IMR-90 (cell line): ENCODE data around the gene WDR54. TPM values are rescaled to one million over a fixed set of nuclear protein-coding genes. Genes with fewer than 3 reads are reported as not detected.

Source experiments
- ATAC-seq: fragments of 200-7000 bp; cut with Tn5 transposase; 2 replicates; pipeline ENCODE4 v1.9.1; 2020; ENCODE audit warnings: low read depth, mild to moderate bottlenecking, moderate library complexity
- BruUV-seq: library from RNA; stranded (reverse); fragments of 400-500 nt; replicated peaks from 2 replicates; lab custom pipeline; 2021; lab: Mats Ljungman, UMichigan
- CTCF ChIA-PET: fragments of 300-600 bp; formaldehyde crosslinking; extraction: SDS; loops from one replicate; lab custom pipeline; 2021; ENCODE audit warnings: antibody characterized with exemption; lab: Yijun Ruan, JAX
- POLR2A ChIA-PET: fragments of 300-600 bp; sonication (Branson Sonifier 250); formaldehyde crosslinking; loops from one replicate; lab custom pipeline; 2022; ENCODE audit warnings: antibody characterized with exemption; ENCODE audit not compliant: unreplicated experiment; lab: Charles Lee
- DNase-seq: peaks from one replicate; pipeline ENCODE4 v3.0.0; 2013
- H2AFZ ChIP-seq: replicated peaks from 2 replicates; pipeline ENCODE3; 2013; ENCODE audit warnings: low read length, mild to moderate bottlenecking; ENCODE audit not compliant: poor library complexity
- H2AK5ac ChIP-seq: 2 replicates; pipeline ENCODE4 v1.6.1; 2013; ENCODE audit warnings: low read depth, low read length, inconsistent platforms
- H2AK9ac ChIP-seq: replicated peaks from 2 replicates; pipeline ENCODE3; 2013; ENCODE audit warnings: mild to moderate bottlenecking, low read depth, low read length, moderate library complexity; ENCODE audit not compliant: poor library complexity
- H2BK120ac ChIP-seq: 2 replicates; pipeline ENCODE4 v1.6.1; 2013; ENCODE audit warnings: low read depth, low read length, inconsistent platforms
- H2BK15ac ChIP-seq: 3 replicates; pipeline ENCODE4 v1.6.1; 2013; ENCODE audit warnings: low read depth, low read length, inconsistent platforms
- H2BK20ac ChIP-seq: 2 replicates; pipeline ENCODE4 v1.6.1; 2013; ENCODE audit warnings: low read depth, mild to moderate bottlenecking, inconsistent platforms, low read length, moderate library complexity
- H2BK5ac ChIP-seq: 2 replicates; pipeline ENCODE4 v1.6.1; 2013; ENCODE audit warnings: mild to moderate bottlenecking, low read depth, low read length, inconsistent platforms; ENCODE audit not compliant: poor library complexity, severe bottlenecking
- H3K14ac ChIP-seq: replicated peaks from 2 replicates; pipeline ENCODE4 v1.6.1; 2013; ENCODE audit warnings: low read depth, low read length, inconsistent platforms
- H3K18ac ChIP-seq: 2 replicates; pipeline ENCODE4 v1.6.1; 2013; ENCODE audit warnings: low read depth, low read length, control low read depth
- H3K23ac ChIP-seq: 2 replicates; pipeline ENCODE4 v1.6.1; 2013; ENCODE audit warnings: low read depth, low read length, inconsistent platforms
- H3K27ac ChIP-seq: 2 replicates; pipeline ENCODE4 v1.5.1; 2013; ENCODE audit warnings: mild to moderate bottlenecking, control low read depth, low read length; ENCODE audit not compliant: insufficient read depth
- H3K27me3 ChIP-seq: 2 replicates; pipeline ENCODE4 v1.6.1; 2013; ENCODE audit warnings: low read length; ENCODE audit not compliant: control insufficient read depth, insufficient read depth
- H3K36me3 ChIP-seq: 2 replicates; pipeline ENCODE4 v1.6.1; 2013; ENCODE audit warnings: low read length, mixed read lengths; ENCODE audit not compliant: control insufficient read depth, insufficient read depth
- H3K4ac ChIP-seq: 2 replicates; pipeline ENCODE4 v1.6.1; 2013; ENCODE audit warnings: low read depth, low read length, inconsistent platforms
- H3K4me1 ChIP-seq: 2 replicates; pipeline ENCODE4 v1.6.1; 2013; ENCODE audit warnings: low read length, mixed read lengths; ENCODE audit not compliant: control insufficient read depth, insufficient read depth
- H3K4me2 ChIP-seq: 2 replicates; pipeline ENCODE4 v1.6.1; 2013; ENCODE audit warnings: low read depth, mild to moderate bottlenecking, control low read depth, low read length, moderate library complexity
- H3K4me3 ChIP-seq: 2 replicates; pipeline ENCODE4 v1.5.1; 2013; ENCODE audit warnings: low read depth, mild to moderate bottlenecking, control low read depth, low read length, moderate library complexity; ENCODE audit not compliant: insufficient read depth
- H3K56ac ChIP-seq: 2 replicates; pipeline ENCODE4 v1.6.1; 2013; ENCODE audit warnings: low read length, inconsistent platforms; ENCODE audit not compliant: insufficient read depth; ENCODE audit errors: extremely low read depth
- H3K79me1 ChIP-seq, 2 experiments: 2 replicates each; pipeline ENCODE4 v1.6.1; 2013; ENCODE audit warnings: low read length in 2 of 2, inconsistent platforms in 1 of 2, low read depth in 1 of 2
- H3K9ac ChIP-seq: 2 replicates; pipeline ENCODE4 v1.6.1; 2013; ENCODE audit warnings: low read depth, low read length, control low read depth
- H3K9me1 ChIP-seq: 2 replicates; pipeline ENCODE4 v1.6.1; 2013; ENCODE audit warnings: low read length, inconsistent platforms; ENCODE audit not compliant: insufficient read depth
- H3K9me3 ChIP-seq: 2 replicates; pipeline ENCODE4 v1.6.1; 2013; ENCODE audit warnings: low read length; ENCODE audit not compliant: control insufficient read depth, insufficient read depth
- H4K20me1 ChIP-seq: 2 replicates; pipeline ENCODE4 v1.6.1; 2013; ENCODE audit warnings: low read length, inconsistent platforms; ENCODE audit not compliant: insufficient read depth
- H4K5ac ChIP-seq: 2 replicates; pipeline ENCODE4 v1.6.1; 2013; ENCODE audit warnings: mild to moderate bottlenecking, low read depth, low read length, control low read depth
- H4K8ac ChIP-seq, 2 experiments: 2 replicates each; pipeline ENCODE4 v1.6.1; 2013; ENCODE audit warnings: low read depth in 2 of 2, low read length in 2 of 2, control low read depth in 1 of 2, inconsistent platforms in 1 of 2
- H4K91ac ChIP-seq: 2 replicates; pipeline ENCODE4 v1.6.1; 2013; ENCODE audit warnings: low read depth, low read length, inconsistent platforms; ENCODE audit not compliant: insufficient read depth
- BHLHE40 ChIP-seq: fragments of 150-350 bp; IDR thresholded peaks from 2 replicates; pipeline ENCODE4 v1.6.1; 2016; ENCODE audit warnings: mild to moderate bottlenecking, low read depth, low read length
- CEBPB ChIP-seq: IDR thresholded peaks from 2 replicates; pipeline ENCODE4 v1.6.1; 2012; ENCODE audit warnings: low read depth, low read length, improper control_type of control experiment
- CHD1 ChIP-seq: IDR thresholded peaks from 2 replicates; pipeline ENCODE4 v1.6.1; 2012; ENCODE audit warnings: low read depth, low read length, improper control_type of control experiment
- CTCF ChIP-seq: conservative IDR thresholded peaks from 2 replicates; pipeline ENCODE4 v1.5.1; 2012; ENCODE audit warnings: mild to moderate bottlenecking, low read depth, low read length, improper control_type of control experiment
- ELK1 ChIP-seq: fragments of 150-350 bp; IDR thresholded peaks from 2 replicates; pipeline ENCODE4 v1.6.1; 2016; ENCODE audit warnings: low read depth, mild to moderate bottlenecking, low read length, moderate library complexity, borderline replicate concordance
- FOS ChIP-seq: fragments of 150-350 bp; IDR thresholded peaks from 2 replicates; pipeline ENCODE4 v1.6.1; 2016; ENCODE audit warnings: low read depth, low read length
- MAFK ChIP-seq: IDR thresholded peaks from 2 replicates; pipeline ENCODE4 v1.6.1; 2012; ENCODE audit warnings: low read depth, low read length, improper control_type of control experiment
- MAZ ChIP-seq: IDR thresholded peaks from 2 replicates; pipeline ENCODE4 v1.6.1; 2012; ENCODE audit warnings: low read depth, mild to moderate bottlenecking, low read length, improper control_type of control experiment, moderate library complexity, borderline replicate concordance
- MXI1 ChIP-seq: IDR thresholded peaks from 2 replicates; pipeline ENCODE4 v1.6.1; 2012; ENCODE audit warnings: low read depth, mild to moderate bottlenecking, low read length, moderate library complexity, borderline replicate concordance
- NFE2L2 ChIP-seq: fragments of 150-350 bp; IDR thresholded peaks from 2 replicates; pipeline ENCODE4 v1.6.1; 2016; ENCODE audit warnings: low read depth, mild to moderate bottlenecking, low read length
- POLR2A ChIP-seq: IDR thresholded peaks from 2 replicates; pipeline ENCODE4 v1.6.1; 2012; ENCODE audit warnings: mild to moderate bottlenecking, low read depth, low read length
- RAD21 ChIP-seq: IDR thresholded peaks from 2 replicates; pipeline ENCODE4 v1.6.1; 2012; ENCODE audit warnings: low read length, improper control_type of control experiment
- RCOR1 ChIP-seq: IDR thresholded peaks from 2 replicates; pipeline ENCODE4 v1.6.1; 2012; ENCODE audit warnings: mild to moderate bottlenecking, low read length, improper control_type of control experiment; ENCODE audit not compliant: insufficient replicate concordance
- RFX5 ChIP-seq: IDR thresholded peaks from 2 replicates; pipeline ENCODE4 v1.8.0; 2012; ENCODE audit warnings: low read depth, mild to moderate bottlenecking, low read length, moderate library complexity
- SMC3 ChIP-seq: fragments of 150-350 bp; IDR thresholded peaks from 2 replicates; pipeline ENCODE4 v1.6.1; 2016; ENCODE audit warnings: low read depth, mild to moderate bottlenecking, antibody characterized with exemption, low read length, moderate library complexity
- USF2 ChIP-seq: fragments of 150-350 bp; IDR thresholded peaks from 2 replicates; pipeline ENCODE4 v1.6.1; 2017; ENCODE audit warnings: mild to moderate bottlenecking, antibody characterized with exemption, low read length, low read depth
- WGBS, 2 experiments: methylation state at CpG; one replicate each; pipeline versions ENCODE4 v1.1.5 to v1.1.7; 2013; ENCODE audit warnings: missing lambda C conversion rate in 2 of 2; ENCODE audit not compliant: insufficient read length in 1 of 2; ENCODE audit errors: extremely low coverage in 2 of 2; 5-methylcytosine and 5-hydroxymethylcytosine counted together
- dilution Hi-C: fragments of 300-500 bp; cut with HindIII; formaldehyde crosslinking; loops from one replicate; pipeline ENCODE4 v1.14.3; 2018; ENCODE audit warnings: low sequenced_read_pairs; ENCODE audit not compliant: unreplicated experiment
- in situ Hi-C: fragments of 300-500 bp; cut with MboI; formaldehyde crosslinking; loops from 3 replicates; pipeline ENCODE4 v1.14.3; 2019; ENCODE audit warnings: low sequenced_read_pairs, inconsistent platforms, mixed read lengths
- intact Hi-C: fragments of 100-400 bp; cut with micrococcal nuclease; formaldehyde crosslinking; loops from 2 replicates; pipeline ENCODE4 v1.10.0; 2022
- polyA plus RNA-seq, 3 experiments: library from polyadenylated mRNA; depleted of rRNA; stranded (reverse); fragments of >200 nt; gene quantifications; 2 replicates each; pipeline ENCODE4 v1.2.3, GENCODE V29; 2012; ENCODE audit warnings: low replicate concordance in 1 of 3
- total RNA-seq: library from RNA; depleted of rRNA; stranded (reverse); fragments of >200 nt; gene quantifications from 2 replicates; pipeline ENCODE4 v1.2.3, GENCODE V29; 2012

WDR54 gene
- total and polyA plus RNA-seq, 2 of the 4 experiments (the other 2 are of a cell fraction) = 47.9 to 57.2 TPM

GRCh38 chr2:74458938-74459363 is 37.4 kb downstream of the WDR54 start:
- no CpG with 5 or more reads among the region's 10 CpGs for WGBS, 2 experiments
- no peak overlapping the region for H2BK120ac ChIP-seq
- peaks cover 10% of the 10 kb centered on the region for H3K4me1 ChIP-seq
- BruUV-seq = no TSS peak
- H3K9me3 ChIP-seq = no peaks in the 10 kb centered on the region
- H3K14ac ChIP-seq = peak overlapping the region; percentile 97
- POLR2A ChIA-PET = interaction anchor here (0.9 kb wide), 1 partner anchor 24 kb away, joined by 5 read pairs; the partner anchor contains the start of genes CCDC142 and TTC31
- H3K36me3 ChIP-seq = peaks cover 21% of the 10 kb centered on the region
- peak overlapping the region; percentile 92 for H3K56ac ChIP-seq
- H3K79me1 ChIP-seq = peaks cover 18 to 53% of the 10 kb centered on the region in 2 experiments
- H4K5ac ChIP-seq = peak overlapping the region; percentile 78
- intact Hi-C loops = no loop called here
- H2AK9ac ChIP-seq = peak overlapping the region; percentile 97
- no peaks in the 10 kb centered on the region for H4K20me1 ChIP-seq
- peak overlapping the region; percentile 77 for H2AFZ ChIP-seq
- H3K18ac ChIP-seq = no peak overlapping the region
- H3K9ac ChIP-seq = peak overlapping the region; percentile 86
- peak overlapping the region; percentile 87 for H3K4me2 ChIP-seq
- H3K4me3 ChIP-seq = peak overlapping the region; percentile 80
- CTCF ChIA-PET = no interaction called here
- TF ChIP-seq CEBPB (no peak), SMC3 (no peak), MAZ (no peak), CTCF (no peak), FOS (no peak), POLR2A (no peak), CHD1 (no peak), RFX5 (no peak), RAD21 (no peak), USF2 (no peak), NFE2L2 (no peak), BHLHE40 (no peak), ELK1 (no peak), MXI1 (no peak), RCOR1 (no peak), MAFK (no peak)
- peak overlapping the region; percentile 94 for H3K23ac ChIP-seq
- peak overlapping the region; percentile 33; the same call in 1 of the 3 replicates for H2BK15ac ChIP-seq
- ATAC-seq (no peak), DNase-seq (no peak)
- H4K91ac ChIP-seq = peak overlapping the region; percentile 83; the same call in 1 of the 2 replicates
- H3K27me3 ChIP-seq = no peaks in the 10 kb centered on the region
- H3K9me1 ChIP-seq = 0 out of 2 replicates have a peak, but pooled peaks cover 3% of the 10 kb centered on the region
- H3K27ac ChIP-seq = peak overlapping the region; percentile 70
- peak overlapping the region; percentile 80 for H2AK5ac ChIP-seq
- in situ Hi-C loops = no loop called here
- H2BK20ac ChIP-seq = no peak overlapping the region
- dilution Hi-C loops = no loop called here
- H2BK5ac ChIP-seq = peak overlapping the region; percentile 56
- H4K8ac ChIP-seq = peak overlapping the region; percentile 66 to 95
- peak overlapping the region; percentile 96 for H3K4ac ChIP-seq
